IMR-90 (cell line): ENCODE measurements around the gene BCL2L13. TPM values are rescaled to one million over a fixed set of nuclear protein-coding genes. Genes with fewer than 3 reads are reported as not detected.

ENCODE experiments used
- ATAC-seq: fragments of 200-7000 bp; cut with Tn5 transposase; 2 replicates; pipeline ENCODE4 v1.9.1; 2020; ENCODE audit warnings: low read depth, mild to moderate bottlenecking, moderate library complexity
- BruUV-seq: library from RNA; stranded (reverse); fragments of 400-500 nt; replicated peaks from 2 replicates; lab custom pipeline; 2021; lab: Mats Ljungman, UMichigan
- CTCF ChIA-PET: fragments of 300-600 bp; formaldehyde crosslinking; extraction: SDS; loops from one replicate; lab custom pipeline; 2021; ENCODE audit warnings: antibody characterized with exemption; lab: Yijun Ruan, JAX
- POLR2A ChIA-PET: fragments of 300-600 bp; sonication (Branson Sonifier 250); formaldehyde crosslinking; loops from one replicate; lab custom pipeline; 2022; ENCODE audit warnings: antibody characterized with exemption; ENCODE audit not compliant: unreplicated experiment; lab: Charles Lee
- DNase-seq: peaks from one replicate; pipeline ENCODE4 v3.0.0; 2013
- H2AFZ ChIP-seq: replicated peaks from 2 replicates; pipeline ENCODE3; 2013; ENCODE audit warnings: low read length, mild to moderate bottlenecking; ENCODE audit not compliant: poor library complexity
- H2AK5ac ChIP-seq: 2 replicates; pipeline ENCODE4 v1.6.1; 2013; ENCODE audit warnings: low read depth, low read length, inconsistent platforms
- H2AK9ac ChIP-seq: replicated peaks from 2 replicates; pipeline ENCODE3; 2013; ENCODE audit warnings: mild to moderate bottlenecking, low read depth, low read length, moderate library complexity; ENCODE audit not compliant: poor library complexity
- H2BK120ac ChIP-seq: 2 replicates; pipeline ENCODE4 v1.6.1; 2013; ENCODE audit warnings: low read depth, low read length, inconsistent platforms
- H2BK15ac ChIP-seq: 3 replicates; pipeline ENCODE4 v1.6.1; 2013; ENCODE audit warnings: low read depth, low read length, inconsistent platforms
- H2BK20ac ChIP-seq: 2 replicates; pipeline ENCODE4 v1.6.1; 2013; ENCODE audit warnings: low read depth, mild to moderate bottlenecking, inconsistent platforms, low read length, moderate library complexity
- H2BK5ac ChIP-seq: 2 replicates; pipeline ENCODE4 v1.6.1; 2013; ENCODE audit warnings: mild to moderate bottlenecking, low read depth, low read length, inconsistent platforms; ENCODE audit not compliant: poor library complexity, severe bottlenecking
- H3K14ac ChIP-seq: replicated peaks from 2 replicates; pipeline ENCODE4 v1.6.1; 2013; ENCODE audit warnings: low read depth, low read length, inconsistent platforms
- H3K18ac ChIP-seq: 2 replicates; pipeline ENCODE4 v1.6.1; 2013; ENCODE audit warnings: low read depth, low read length, control low read depth
- H3K23ac ChIP-seq: 2 replicates; pipeline ENCODE4 v1.6.1; 2013; ENCODE audit warnings: low read depth, low read length, inconsistent platforms
- H3K27ac ChIP-seq: 2 replicates; pipeline ENCODE4 v1.5.1; 2013; ENCODE audit warnings: mild to moderate bottlenecking, control low read depth, low read length; ENCODE audit not compliant: insufficient read depth
- H3K27me3 ChIP-seq: 2 replicates; pipeline ENCODE4 v1.6.1; 2013; ENCODE audit warnings: low read length; ENCODE audit not compliant: control insufficient read depth, insufficient read depth
- H3K36me3 ChIP-seq: 2 replicates; pipeline ENCODE4 v1.6.1; 2013; ENCODE audit warnings: low read length, mixed read lengths; ENCODE audit not compliant: control insufficient read depth, insufficient read depth
- H3K4ac ChIP-seq: 2 replicates; pipeline ENCODE4 v1.6.1; 2013; ENCODE audit warnings: low read depth, low read length, inconsistent platforms
- H3K4me1 ChIP-seq: 2 replicates; pipeline ENCODE4 v1.6.1; 2013; ENCODE audit warnings: low read length, mixed read lengths; ENCODE audit not compliant: control insufficient read depth, insufficient read depth
- H3K4me2 ChIP-seq: 2 replicates; pipeline ENCODE4 v1.6.1; 2013; ENCODE audit warnings: low read depth, mild to moderate bottlenecking, control low read depth, low read length, moderate library complexity
- H3K4me3 ChIP-seq: 2 replicates; pipeline ENCODE4 v1.5.1; 2013; ENCODE audit warnings: low read depth, mild to moderate bottlenecking, control low read depth, low read length, moderate library complexity; ENCODE audit not compliant: insufficient read depth
- H3K56ac ChIP-seq: 2 replicates; pipeline ENCODE4 v1.6.1; 2013; ENCODE audit warnings: low read length, inconsistent platforms; ENCODE audit not compliant: insufficient read depth; ENCODE audit errors: extremely low read depth
- H3K79me1 ChIP-seq, 2 experiments: 2 replicates each; pipeline ENCODE4 v1.6.1; 2013; ENCODE audit warnings: low read length in 2 of 2, inconsistent platforms in 1 of 2, low read depth in 1 of 2
- H3K9ac ChIP-seq: 2 replicates; pipeline ENCODE4 v1.6.1; 2013; ENCODE audit warnings: low read depth, low read length, control low read depth
- H3K9me1 ChIP-seq: 2 replicates; pipeline ENCODE4 v1.6.1; 2013; ENCODE audit warnings: low read length, inconsistent platforms; ENCODE audit not compliant: insufficient read depth
- H3K9me3 ChIP-seq: 2 replicates; pipeline ENCODE4 v1.6.1; 2013; ENCODE audit warnings: low read length; ENCODE audit not compliant: control insufficient read depth, insufficient read depth
- H4K20me1 ChIP-seq: 2 replicates; pipeline ENCODE4 v1.6.1; 2013; ENCODE audit warnings: low read length, inconsistent platforms; ENCODE audit not compliant: insufficient read depth
- H4K5ac ChIP-seq: 2 replicates; pipeline ENCODE4 v1.6.1; 2013; ENCODE audit warnings: mild to moderate bottlenecking, low read depth, low read length, control low read depth
- H4K8ac ChIP-seq, 2 experiments: 2 replicates each; pipeline ENCODE4 v1.6.1; 2013; ENCODE audit warnings: low read depth in 2 of 2, low read length in 2 of 2, control low read depth in 1 of 2, inconsistent platforms in 1 of 2
- H4K91ac ChIP-seq: 2 replicates; pipeline ENCODE4 v1.6.1; 2013; ENCODE audit warnings: low read depth, low read length, inconsistent platforms; ENCODE audit not compliant: insufficient read depth
- CEBPB ChIP-seq: IDR thresholded peaks from 2 replicates; pipeline ENCODE4 v1.6.1; 2012; ENCODE audit warnings: low read depth, low read length, improper control_type of control experiment
- CTCF ChIP-seq: conservative IDR thresholded peaks from 2 replicates; pipeline ENCODE4 v1.5.1; 2012; ENCODE audit warnings: mild to moderate bottlenecking, low read depth, low read length, improper control_type of control experiment
- ELK1 ChIP-seq: fragments of 150-350 bp; IDR thresholded peaks from 2 replicates; pipeline ENCODE4 v1.6.1; 2016; ENCODE audit warnings: low read depth, mild to moderate bottlenecking, low read length, moderate library complexity, borderline replicate concordance
- MXI1 ChIP-seq: IDR thresholded peaks from 2 replicates; pipeline ENCODE4 v1.6.1; 2012; ENCODE audit warnings: low read depth, mild to moderate bottlenecking, low read length, moderate library complexity, borderline replicate concordance
- SMC3 ChIP-seq: fragments of 150-350 bp; IDR thresholded peaks from 2 replicates; pipeline ENCODE4 v1.6.1; 2016; ENCODE audit warnings: low read depth, mild to moderate bottlenecking, antibody characterized with exemption, low read length, moderate library complexity
- WGBS, 2 experiments: methylation state at CpG; one replicate each; pipeline versions ENCODE4 v1.1.5 to v1.1.7; 2013; ENCODE audit warnings: missing lambda C conversion rate in 2 of 2; ENCODE audit not compliant: insufficient read length in 1 of 2; ENCODE audit errors: extremely low coverage in 2 of 2; 5-methylcytosine and 5-hydroxymethylcytosine counted together
- dilution Hi-C: fragments of 300-500 bp; cut with HindIII; formaldehyde crosslinking; loops from one replicate; pipeline ENCODE4 v1.14.3; 2018; ENCODE audit warnings: low sequenced_read_pairs; ENCODE audit not compliant: unreplicated experiment
- in situ Hi-C: fragments of 300-500 bp; cut with MboI; formaldehyde crosslinking; loops from 3 replicates; pipeline ENCODE4 v1.14.3; 2019; ENCODE audit warnings: low sequenced_read_pairs, inconsistent platforms, mixed read lengths
- intact Hi-C: fragments of 100-400 bp; cut with micrococcal nuclease; formaldehyde crosslinking; loops from 2 replicates; pipeline ENCODE4 v1.10.0; 2022
- polyA plus RNA-seq, 3 experiments: library from polyadenylated mRNA; depleted of rRNA; stranded (reverse); fragments of >200 nt; gene quantifications; 2 replicates each; pipeline ENCODE4 v1.2.3, GENCODE V29; 2012; ENCODE audit warnings: low replicate concordance in 1 of 3
- total RNA-seq: library from RNA; depleted of rRNA; stranded (reverse); fragments of >200 nt; gene quantifications from 2 replicates; pipeline ENCODE4 v1.2.3, GENCODE V29; 2012

The BCL2L13 gene
- total and polyA plus RNA-seq, 2 of the 4 experiments (the other 2 are of a cell fraction), result 42.6 to 86.7 TPM

- Histone ChIP-seq H3K18ac (no peak overlapping the region), H4K91ac (no peak overlapping the region), H3K27ac (no peak overlapping the region), H2AK9ac (no peak overlapping the region), H2AFZ (no peak overlapping the region), H2AK5ac (no peak overlapping the region), H3K4me1 (peaks cover 15% of the 10 kb centered on the region), H2BK20ac (no peak overlapping the region), H3K56ac (no peak overlapping the region), H3K4me3 (no peak overlapping the region), H3K79me1 (peaks cover 8 to 25% of the 10 kb centered on the region in 2 experiments; a peak in 3 of 4 replicates), H3K4ac (no peak overlapping the region), H3K4me2 (no peak overlapping the region), H2BK15ac (no peak overlapping the region), H3K36me3 (no peaks in the 10 kb centered on the region), H3K9ac (no peak overlapping the region), H3K14ac (no peak overlapping the region), H4K20me1 (peaks cover 28% of the 10 kb centered on the region), H3K27me3 (no peaks in the 10 kb centered on the region), H4K8ac (no peak overlapping the region), H3K9me1 (peaks cover 14% of the 10 kb centered on the region; the same call in 1 of the 2 replicates), H4K5ac (no peak overlapping the region), H3K9me3 (no peaks in the 10 kb centered on the region), H2BK120ac (no peak overlapping the region), H3K23ac (no peak overlapping the region), H2BK5ac (no peak overlapping the region)
- no TSS peak for BruUV-seq
- ChIA-PET CTCF (no interaction called here), POLR2A (no interaction called here)
- TF ChIP-seq ELK1 (no peak), SMC3 (no peak), MXI1 (no peak), CEBPB (no peak), CTCF (no peak)
- dilution Hi-C loops (no loop called here), in situ Hi-C loops (no loop called here), intact Hi-C loops (no loop called here)
- WGBS, 2 experiments, result 81% methylated on average over 4 of the region's 10 CpGs; no CpG with 5 or more reads in 1 of the 2 experiments
- DNase-seq (no peak), ATAC-seq (no peak)
These were observed 137.4 kb downstream of the BCL2L13 start for GRCh38 chr22:17775781-17776465.
